Midbrain (tissue), 1 donor: ENCODE results near the gene DXO.

Experiments used
- DNase-seq: peaks from one replicate; lab custom pipeline; 2025; lab: John Stamatoyannopoulos, UW

The DXO gene

GRCh38 chr6:31930962-31931361 lies 41.0 kb downstream of the DXO start:
- DNase-seq, result no peak

- no peak for DNase-seq
Measured at GRCh38 chr6:31928672-31928939, 43.3 kb downstream of the DXO start.

GRCh38 chr6:31927863-31928671 lies 43.9 kb downstream of the DXO start:
- no peak for DNase-seq

GRCh38 chr6:31927242-31927862 lies 44.6 kb downstream of the DXO start, which contains the start of gene C2:
Gene C2, plus strand, starts transcription at chr6:31927717. Its CDS starts 36 bp downstream, at chr6:31927753.
- DNase-seq, result no peak

- DNase-seq, result no peak
Measured at GRCh38 chr6:31922942-31923341, 49.0 kb downstream of the DXO start.

- no peak for DNase-seq
Measured at GRCh38 chr6:31920811-31921210, 51.1 kb downstream of the DXO start.
